K562 (cell line): Measurements from ENCODE around the gene ZNF791. TPM values are rescaled to one million over a fixed set of nuclear protein-coding genes. Genes with fewer than 3 reads are reported as not detected.

Experiments used
- ELF2 ChIP-seq: fragments of 250-450 bp; sonication (Bioruptor Pico); IDR thresholded peaks from 2 replicates; pipeline ENCODE4 v1.5.0; 2021; ENCODE audit warnings: mild to moderate bottlenecking
- ESRRB ChIP-seq: fragments of 250-450 bp; sonication (Bioruptor Pico); IDR thresholded peaks from 2 replicates; pipeline ENCODE4 v1.5.0; 2020; ENCODE audit warnings: mild to moderate bottlenecking, moderate library complexity, borderline replicate concordance
- HDAC2 ChIP-seq: fragments of 450-650 bp; IDR thresholded peaks from 2 replicates; pipeline ENCODE4 v1.6.1; 2016; ENCODE audit warnings: mild to moderate bottlenecking
- HEY1 ChIP-seq: fragments of 250-450 bp; sonication (Bioruptor Pico); IDR thresholded peaks from 2 replicates; pipeline ENCODE4 v1.5.0; 2020; ENCODE audit warnings: mild to moderate bottlenecking, moderate library complexity, borderline replicate concordance
- JUNB ChIP-seq: fragments of 450-650 bp; formaldehyde crosslinking; conservative IDR thresholded peaks from 2 replicates; pipeline ENCODE4 v1.4.0; 2020; ENCODE audit warnings: mild to moderate bottlenecking
- MAZ ChIP-seq, 2 experiments: fragments of 450-650 bp in 1 of 2; sonication (generic) in 1 of 2; formaldehyde crosslinking; IDR thresholded peaks in 1 of 2; conservative IDR thresholded peaks in 1 of 2; 2 replicates each; pipeline versions ENCODE4 v1.4.0 to v1.5.0; 2020; ENCODE audit warnings: mild to moderate bottlenecking in 1 of 2, missing genetic modification reagents in 1 of 2
- NCOA2 ChIP-seq, 2 experiments: fragments of 450-650 bp; IDR thresholded peaks; 2 replicates each; pipeline ENCODE4 v1.6.1; 2018; ENCODE audit warnings: mild to moderate bottlenecking in 2 of 2, moderate library complexity in 1 of 2; ENCODE audit not compliant: partially characterized antibody in 2 of 2
- NRF1 ChIP-seq, 2 experiments: fragments of 450-650 bp; IDR thresholded peaks in 1 of 2; conservative IDR thresholded peaks in 1 of 2; 2 replicates each; pipeline ENCODE4 v1.6.1; 2014; ENCODE audit warnings: mild to moderate bottlenecking in 2 of 2
- SIN3A ChIP-seq, 2 experiments: fragments of 150-350 bp in 1 of 2; IDR thresholded peaks; 2 replicates each; pipeline ENCODE4 v1.6.1; 2011 to 2016; ENCODE audit warnings: borderline replicate concordance in 2 of 2, low read depth in 2 of 2, low read length in 2 of 2, mild to moderate bottlenecking in 2 of 2, moderate library complexity in 2 of 2; ENCODE audit not compliant: control insufficient read depth in 1 of 2
- ZFP36 ChIP-seq: fragments of 150-350 bp; IDR thresholded peaks from 2 replicates; pipeline ENCODE4 v1.6.1; 2018; ENCODE audit warnings: low read length, low read depth; ENCODE audit not compliant: partially characterized antibody
- ZKSCAN1 ChIP-seq: fragments of 150-350 bp; IDR thresholded peaks from 2 replicates; pipeline ENCODE4 v1.6.1; 2016; ENCODE audit warnings: low read depth, low read length
- ZNF175 ChIP-seq: fragments of 200-800 bp; sonication (Bioruptor generic); IDR thresholded peaks from 2 replicates; pipeline ENCODE4 v1.6.1; 2016; ENCODE audit warnings: low read depth, mild to moderate bottlenecking, missing genetic modification characterization, missing compliant biosample characterization
- polyA plus RNA-seq, 8 experiments: library from polyadenylated mRNA; depleted of rRNA in 4 of 8; stranded (reverse) in 5 of 8; unstranded in 3 of 8; fragments of >200 nt; fragmentation: Nextera tagmentation in 2 of 8; fragmentation: Illumina TruSeq in 1 of 8; extraction: Ambion mirVana in 2 of 8; extraction: Trizol in 1 of 8; gene quantifications; 2 replicates each; pipeline versions ENCODE4 v1.2.1 to v1.2.3, GENCODE V29; 2011 to 2014; ENCODE audit warnings: inconsistent platforms in 1 of 8, missing spikeins in 1 of 8
- total RNA-seq, 7 experiments: library from RNA; depleted of rRNA in 6 of 7; stranded (reverse); fragments of >200 nt in 6 of 7; fragmentation: Illumina TruSeq in 2 of 7; extraction: Trizol in 2 of 7; gene quantifications; 2 replicates each; pipeline versions ENCODE4 v1.2.1 to v1.2.3, GENCODE V29; 2011 to 2021; ENCODE audit warnings: low replicate concordance in 1 of 7
- TF ChIP-seq, protein P1 (sequence below): fragments of 250-450 bp; sonication (Bioruptor Pico); IDR thresholded peaks from 2 replicates; pipeline ENCODE4 v1.4.0; 2020; ENCODE audit warnings: mild to moderate bottlenecking
- TF ChIP-seq, protein P2 (sequence below): sonication (generic); formaldehyde crosslinking; IDR thresholded peaks from 2 replicates; pipeline ENCODE4 v1.9.0; 2022; ENCODE audit warnings: mild to moderate bottlenecking, missing genetic modification reagents
- TF ChIP-seq, protein P3 (sequence below), 3 experiments: IDR thresholded peaks in 2 of 3; conservative IDR thresholded peaks in 1 of 3; 2 replicates each; pipeline ENCODE4 v1.5.1; 2011 to 2012; ENCODE audit warnings: low read length in 3 of 3, mild to moderate bottlenecking in 3 of 3, control low read depth in 2 of 3, improper control_type of control experiment in 1 of 3, inconsistent platforms in 1 of 3, low read depth in 1 of 3, mixed read lengths in 1 of 3, moderate library complexity in 1 of 3; ENCODE audit not compliant: insufficient read depth in 2 of 3
- TF ChIP-seq, protein P4 (sequence below): sonication (generic); formaldehyde crosslinking; IDR thresholded peaks from 2 replicates; pipeline ENCODE4 v1.8.1; 2023; ENCODE audit warnings: mild to moderate bottlenecking, missing genetic modification reagents
- TF ChIP-seq, protein P5 (sequence below): fragments of 450-650 bp; IDR thresholded peaks from 2 replicates; pipeline ENCODE4 v1.6.1; 2016
- TF ChIP-seq, protein P6 (sequence below): sonication (generic); formaldehyde crosslinking; IDR thresholded peaks from 2 replicates; pipeline ENCODE4 v1.8.0; 2022; ENCODE audit warnings: missing genetic modification reagents, mild to moderate bottlenecking, moderate library complexity, borderline replicate concordance

ZNF791 gene
- total and polyA plus RNA-seq, 9 of the 15 experiments (the other 6 are each of a cell fraction or from before 2014, with no cell fraction given), result 7.8 to 22.7 (median 13.1) TPM

DNA sequence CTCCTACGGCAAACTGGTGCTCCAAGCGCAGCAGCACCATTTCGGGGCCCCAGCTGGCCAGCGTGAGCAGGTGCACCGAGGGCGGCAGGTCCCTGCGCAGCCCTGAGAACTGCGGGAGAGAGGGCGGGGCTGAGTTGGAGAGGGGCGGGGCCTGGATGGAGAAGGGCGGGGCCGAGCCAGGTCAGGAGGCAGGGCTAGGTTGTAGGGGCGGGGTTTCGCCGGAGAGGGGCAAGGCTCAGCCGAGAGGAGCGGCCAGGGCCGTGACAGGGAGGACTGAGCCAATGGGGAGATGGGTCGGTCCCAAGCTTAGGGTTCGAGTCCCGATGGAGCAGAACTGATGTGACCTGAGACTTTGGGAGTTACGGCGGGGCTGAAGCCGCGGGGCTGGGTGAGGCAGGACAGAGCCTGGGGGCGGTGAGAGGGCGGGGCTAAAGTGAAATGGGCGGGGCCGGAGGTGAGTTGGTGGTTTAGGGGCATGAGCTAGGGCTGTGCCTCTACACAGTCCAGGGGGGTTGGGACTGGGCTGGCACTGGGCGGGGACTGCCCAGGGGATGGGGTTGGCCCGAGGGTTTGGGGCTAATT, 36.9 kb downstream of the ZNF791 start (continued):
- TF ChIP-seq SIN3A (IDR thresholded peaks at IDR 0.05; ENCODE audit: borderline replicate concordance in 2 of 2, control insufficient read depth in 1 of 2, low read depth in 2 of 2, low read length in 2 of 2) (no peak), ZKSCAN1 (0 out of 2 replicates have a peak, but pooled peaks have one; percentile 14), NRF1 (conservative IDR thresholded peaks at IDR 0.05 in 1 of 2, IDR thresholded peaks at IDR 0.05 in 1 of 2) (peak; percentile 86 to 88), ZNF175 (CRISPR knock-in tag) (no peak), ZFP36 (peak; percentile 6), NCOA2 (IDR thresholded peaks at IDR 0.05; ENCODE audit: partially characterized antibody in 2 of 2) (no peak), HDAC2 (no peak), HEY1 (CRISPR knock-in tag) (no peak), JUNB (CRISPR knock-in tag) (no peak), MAZ (CRISPR knock-in tag; conservative IDR thresholded peaks at IDR 0.05 in 1 of 2, IDR thresholded peaks at IDR 0.05 in 1 of 2) (peak in 1 of 2 experiments; percentile 42; a peak in 1 of 4 replicates), ESRRB (CRISPR knock-in tag) (no peak), ELF2 (CRISPR knock-in tag) (no peak)
- TF ChIP-seq, protein P1, sequence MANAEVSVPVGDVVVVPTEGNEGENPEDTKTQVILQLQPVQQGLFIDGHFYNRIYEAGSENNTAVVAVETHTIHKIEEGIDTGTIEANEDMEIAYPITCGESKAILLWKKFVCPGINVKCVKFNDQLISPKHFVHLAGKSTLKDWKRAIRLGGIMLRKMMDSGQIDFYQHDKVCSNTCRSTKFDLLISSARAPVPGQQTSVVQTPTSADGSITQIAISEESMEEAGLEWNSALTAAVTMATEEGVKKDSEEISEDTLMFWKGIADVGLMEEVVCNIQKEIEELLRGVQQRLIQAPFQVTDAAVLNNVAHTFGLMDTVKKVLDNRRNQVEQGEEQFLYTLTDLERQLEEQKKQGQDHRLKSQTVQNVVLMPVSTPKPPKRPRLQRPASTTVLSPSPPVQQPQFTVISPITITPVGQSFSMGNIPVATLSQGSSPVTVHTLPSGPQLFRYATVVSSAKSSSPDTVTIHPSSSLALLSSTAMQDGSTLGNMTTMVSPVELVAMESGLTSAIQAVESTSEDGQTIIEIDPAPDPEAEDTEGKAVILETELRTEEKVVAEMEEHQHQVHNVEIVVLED, result no peak
- TF ChIP-seq, protein P2, sequence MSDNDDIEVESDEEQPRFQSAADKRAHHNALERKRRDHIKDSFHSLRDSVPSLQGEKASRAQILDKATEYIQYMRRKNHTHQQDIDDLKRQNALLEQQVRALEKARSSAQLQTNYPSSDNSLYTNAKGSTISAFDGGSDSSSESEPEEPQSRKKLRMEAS (CRISPR knock-in tag), result peak; percentile 24; the same call in 1 of the 2 replicates
- TF ChIP-seq, protein P3, sequence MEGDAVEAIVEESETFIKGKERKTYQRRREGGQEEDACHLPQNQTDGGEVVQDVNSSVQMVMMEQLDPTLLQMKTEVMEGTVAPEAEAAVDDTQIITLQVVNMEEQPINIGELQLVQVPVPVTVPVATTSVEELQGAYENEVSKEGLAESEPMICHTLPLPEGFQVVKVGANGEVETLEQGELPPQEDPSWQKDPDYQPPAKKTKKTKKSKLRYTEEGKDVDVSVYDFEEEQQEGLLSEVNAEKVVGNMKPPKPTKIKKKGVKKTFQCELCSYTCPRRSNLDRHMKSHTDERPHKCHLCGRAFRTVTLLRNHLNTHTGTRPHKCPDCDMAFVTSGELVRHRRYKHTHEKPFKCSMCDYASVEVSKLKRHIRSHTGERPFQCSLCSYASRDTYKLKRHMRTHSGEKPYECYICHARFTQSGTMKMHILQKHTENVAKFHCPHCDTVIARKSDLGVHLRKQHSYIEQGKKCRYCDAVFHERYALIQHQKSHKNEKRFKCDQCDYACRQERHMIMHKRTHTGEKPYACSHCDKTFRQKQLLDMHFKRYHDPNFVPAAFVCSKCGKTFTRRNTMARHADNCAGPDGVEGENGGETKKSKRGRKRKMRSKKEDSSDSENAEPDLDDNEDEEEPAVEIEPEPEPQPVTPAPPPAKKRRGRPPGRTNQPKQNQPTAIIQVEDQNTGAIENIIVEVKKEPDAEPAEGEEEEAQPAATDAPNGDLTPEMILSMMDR (IDR thresholded peaks at IDR 0.05 in 2 of 3, conservative IDR thresholded peaks at IDR 0.05 in 1 of 3; ENCODE audit: insufficient read depth in 2 of 3, low read depth in 1 of 3, low read length in 3 of 3), result 0 out of 6 replicates have a peak, but pooled peaks of 1 of the 3 experiments have one; percentile 22
- TF ChIP-seq, protein P4, sequence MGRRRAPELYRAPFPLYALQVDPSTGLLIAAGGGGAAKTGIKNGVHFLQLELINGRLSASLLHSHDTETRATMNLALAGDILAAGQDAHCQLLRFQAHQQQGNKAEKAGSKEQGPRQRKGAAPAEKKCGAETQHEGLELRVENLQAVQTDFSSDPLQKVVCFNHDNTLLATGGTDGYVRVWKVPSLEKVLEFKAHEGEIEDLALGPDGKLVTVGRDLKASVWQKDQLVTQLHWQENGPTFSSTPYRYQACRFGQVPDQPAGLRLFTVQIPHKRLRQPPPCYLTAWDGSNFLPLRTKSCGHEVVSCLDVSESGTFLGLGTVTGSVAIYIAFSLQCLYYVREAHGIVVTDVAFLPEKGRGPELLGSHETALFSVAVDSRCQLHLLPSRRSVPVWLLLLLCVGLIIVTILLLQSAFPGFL (CRISPR knock-in tag), result no peak
- TF ChIP-seq, protein P5, sequence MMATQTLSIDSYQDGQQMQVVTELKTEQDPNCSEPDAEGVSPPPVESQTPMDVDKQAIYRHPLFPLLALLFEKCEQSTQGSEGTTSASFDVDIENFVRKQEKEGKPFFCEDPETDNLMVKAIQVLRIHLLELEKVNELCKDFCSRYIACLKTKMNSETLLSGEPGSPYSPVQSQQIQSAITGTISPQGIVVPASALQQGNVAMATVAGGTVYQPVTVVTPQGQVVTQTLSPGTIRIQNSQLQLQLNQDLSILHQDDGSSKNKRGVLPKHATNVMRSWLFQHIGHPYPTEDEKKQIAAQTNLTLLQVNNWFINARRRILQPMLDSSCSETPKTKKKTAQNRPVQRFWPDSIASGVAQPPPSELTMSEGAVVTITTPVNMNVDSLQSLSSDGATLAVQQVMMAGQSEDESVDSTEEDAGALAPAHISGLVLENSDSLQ, result peak; percentile 26; the same call in 1 of the 2 replicates
- TF ChIP-seq, protein P6, sequence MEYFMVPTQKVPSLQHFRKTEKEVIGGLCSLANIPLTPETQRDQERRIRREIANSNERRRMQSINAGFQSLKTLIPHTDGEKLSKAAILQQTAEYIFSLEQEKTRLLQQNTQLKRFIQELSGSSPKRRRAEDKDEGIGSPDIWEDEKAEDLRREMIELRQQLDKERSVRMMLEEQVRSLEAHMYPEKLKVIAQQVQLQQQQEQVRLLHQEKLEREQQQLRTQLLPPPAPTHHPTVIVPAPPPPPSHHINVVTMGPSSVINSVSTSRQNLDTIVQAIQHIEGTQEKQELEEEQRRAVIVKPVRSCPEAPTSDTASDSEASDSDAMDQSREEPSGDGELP, result peak; percentile 24; the same call in 1 of the 2 replicates
